PC-9 (cell line): ENCODE data around the gene SOX12.

Source experiments
- EZH2 ChIP-seq: fragments of 200-600 bp; sonication (generic); IDR thresholded peaks from 2 replicates; pipeline ENCODE4 v1.8.0; 2017; ENCODE audit warnings: antibody characterized with exemption, low read depth
- TF ChIP-seq, protein P1 (sequence below): fragments of 200-600 bp; sonication (generic); conservative IDR thresholded peaks from 2 replicates; pipeline ENCODE4 v1.6.1; 2017; ENCODE audit warnings: mixed run types, antibody characterized with exemption, mild to moderate bottlenecking, moderate library complexity

DNA sequence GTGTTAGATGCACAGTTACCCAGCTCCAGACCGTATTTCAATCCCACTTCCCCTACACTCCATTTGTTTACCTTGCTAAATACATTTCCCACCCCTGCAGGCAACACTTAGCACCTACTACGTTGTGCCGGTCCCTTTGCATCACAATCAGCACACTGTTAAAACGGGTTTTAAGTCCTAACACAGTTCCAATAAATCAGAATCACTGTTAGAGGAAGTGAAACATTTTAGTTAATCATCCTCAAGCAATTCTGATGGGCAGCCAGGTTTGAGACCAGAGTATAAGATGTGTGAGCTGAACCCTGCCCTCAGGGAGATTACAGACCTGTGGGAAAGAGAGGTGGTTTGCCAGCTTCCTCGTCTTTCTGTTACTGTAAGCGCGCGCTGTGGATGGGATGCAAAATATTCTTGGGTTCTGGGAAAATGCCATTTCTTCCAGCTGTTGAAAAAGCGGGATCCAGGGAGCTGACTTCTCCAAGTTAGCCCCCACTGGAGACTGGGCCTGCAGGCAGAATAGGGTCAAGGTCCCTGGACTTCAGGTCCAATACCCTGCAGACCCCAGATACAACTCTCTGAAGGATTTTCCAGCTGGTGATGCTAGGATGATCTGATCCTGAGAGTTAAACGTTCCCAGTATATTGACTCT, 24.9 kb upstream of the SOX12 start:
- TF ChIP-seq, protein P1, sequence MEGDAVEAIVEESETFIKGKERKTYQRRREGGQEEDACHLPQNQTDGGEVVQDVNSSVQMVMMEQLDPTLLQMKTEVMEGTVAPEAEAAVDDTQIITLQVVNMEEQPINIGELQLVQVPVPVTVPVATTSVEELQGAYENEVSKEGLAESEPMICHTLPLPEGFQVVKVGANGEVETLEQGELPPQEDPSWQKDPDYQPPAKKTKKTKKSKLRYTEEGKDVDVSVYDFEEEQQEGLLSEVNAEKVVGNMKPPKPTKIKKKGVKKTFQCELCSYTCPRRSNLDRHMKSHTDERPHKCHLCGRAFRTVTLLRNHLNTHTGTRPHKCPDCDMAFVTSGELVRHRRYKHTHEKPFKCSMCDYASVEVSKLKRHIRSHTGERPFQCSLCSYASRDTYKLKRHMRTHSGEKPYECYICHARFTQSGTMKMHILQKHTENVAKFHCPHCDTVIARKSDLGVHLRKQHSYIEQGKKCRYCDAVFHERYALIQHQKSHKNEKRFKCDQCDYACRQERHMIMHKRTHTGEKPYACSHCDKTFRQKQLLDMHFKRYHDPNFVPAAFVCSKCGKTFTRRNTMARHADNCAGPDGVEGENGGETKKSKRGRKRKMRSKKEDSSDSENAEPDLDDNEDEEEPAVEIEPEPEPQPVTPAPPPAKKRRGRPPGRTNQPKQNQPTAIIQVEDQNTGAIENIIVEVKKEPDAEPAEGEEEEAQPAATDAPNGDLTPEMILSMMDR: no peak
- TF ChIP-seq EZH2: no peak
